Activated T-cell treated with anti-CD3 and anti-CD28 coated beads, Interleukin-2, amount 50 U/mL, for 48 hours (primary cell): ENCODE measurements around the gene GPBP1.
"Not testable (repeated sequence)": the region's sequence is repeated elsewhere in the genome, so short reads cannot be mapped to it uniquely, and the experiment has no call there.

Experiments
- DNase-seq, 2 experiments: peaks; one replicate each; pipeline ENCODE4 v3.0.0-alpha.2; 2020

The GPBP1 gene

GRCh38 chr5:57211039-57211438 is 37.2 kb downstream of the GPBP1 start:
- DNase-seq = no peak

- DNase-seq = no peak
These were observed 41.9 kb downstream of the GPBP1 start for GRCh38 chr5:57215629-57216195.

- no peak for DNase-seq
These were observed 42.9 kb downstream of the GPBP1 start for GRCh38 chr5:57216714-57217113.

- no peak for DNase-seq
These were observed 45.5 kb downstream of the GPBP1 start for GRCh38 chr5:57219386-57219785.

- DNase-seq = no peak
These were observed 47.2 kb downstream of the GPBP1 start for GRCh38 chr5:57221049-57221568.

- no peak for DNase-seq
These were observed 51.7 kb downstream of the GPBP1 start for GRCh38 chr5:57225553-57225952.

GRCh38 chr5:57229313-57229712 is 55.5 kb downstream of the GPBP1 start:
- DNase-seq = no peak

- DNase-seq = no peak
These were observed 57.7 kb downstream of the GPBP1 start for GRCh38 chr5:57231607-57232006.

GRCh38 chr5:57232293-57233033 is 58.6 kb downstream of the GPBP1 start:
- no peak for DNase-seq

- DNase-seq = no peak
These were observed 69.7 kb downstream of the GPBP1 start for GRCh38 chr5:57243286-57244137.

GRCh38 chr5:57244331-57244730 is 70.5 kb downstream of the GPBP1 start:
- DNase-seq = no peak

GRCh38 chr5:57246426-57246825 is 72.6 kb downstream of the GPBP1 start:
- no peak for DNase-seq

GRCh38 chr5:57247765-57248164 is 73.9 kb downstream of the GPBP1 start:
- no peak for DNase-seq

- DNase-seq = no peak
These were observed 75.5 kb downstream of the GPBP1 start for GRCh38 chr5:57249265-57249874.

- no peak for DNase-seq
These were observed 84.2 kb downstream of the GPBP1 start for GRCh38 chr5:57258052-57258451.

- DNase-seq = no peak
These were observed 85.1 kb downstream of the GPBP1 start for GRCh38 chr5:57258943-57259342.

- DNase-seq = no peak
These were observed 85.8 kb downstream of the GPBP1 start for GRCh38 chr5:57259704-57260103.

GRCh38 chr5:57262541-57262940 is 88.7 kb downstream of the GPBP1 start:
- DNase-seq = no peak

GRCh38 chr5:57267805-57268204 is 93.9 kb downstream of the GPBP1 start:
- DNase-seq = no peak

- peak in 1 of 2 experiments; percentile 25 for DNase-seq
These were observed 102.5 kb downstream of the GPBP1 start for GRCh38 chr5:57276353-57276752.

GRCh38 chr5:57277085-57277484 is 103.2 kb downstream of the GPBP1 start:
- DNase-seq = no peak

- DNase-seq = no peak
These were observed 107.0 kb downstream of the GPBP1 start for GRCh38 chr5:57280853-57281252.

GRCh38 chr5:57285084-57285483 is 111.2 kb downstream of the GPBP1 start:
- not testable (repeated sequence) for DNase-seq
